HG03432 (cell line): ENCODE results near the gene ENKUR.

Source experiments
- ATAC-seq: cut with Tn5 transposase; IDR thresholded peaks from one replicate; pipeline ENCODE4 v1.9.1; 2021; ENCODE audit warnings: mild to moderate bottlenecking, moderate library complexity; ENCODE audit not compliant: unreplicated experiment

The ENKUR gene

DNA sequence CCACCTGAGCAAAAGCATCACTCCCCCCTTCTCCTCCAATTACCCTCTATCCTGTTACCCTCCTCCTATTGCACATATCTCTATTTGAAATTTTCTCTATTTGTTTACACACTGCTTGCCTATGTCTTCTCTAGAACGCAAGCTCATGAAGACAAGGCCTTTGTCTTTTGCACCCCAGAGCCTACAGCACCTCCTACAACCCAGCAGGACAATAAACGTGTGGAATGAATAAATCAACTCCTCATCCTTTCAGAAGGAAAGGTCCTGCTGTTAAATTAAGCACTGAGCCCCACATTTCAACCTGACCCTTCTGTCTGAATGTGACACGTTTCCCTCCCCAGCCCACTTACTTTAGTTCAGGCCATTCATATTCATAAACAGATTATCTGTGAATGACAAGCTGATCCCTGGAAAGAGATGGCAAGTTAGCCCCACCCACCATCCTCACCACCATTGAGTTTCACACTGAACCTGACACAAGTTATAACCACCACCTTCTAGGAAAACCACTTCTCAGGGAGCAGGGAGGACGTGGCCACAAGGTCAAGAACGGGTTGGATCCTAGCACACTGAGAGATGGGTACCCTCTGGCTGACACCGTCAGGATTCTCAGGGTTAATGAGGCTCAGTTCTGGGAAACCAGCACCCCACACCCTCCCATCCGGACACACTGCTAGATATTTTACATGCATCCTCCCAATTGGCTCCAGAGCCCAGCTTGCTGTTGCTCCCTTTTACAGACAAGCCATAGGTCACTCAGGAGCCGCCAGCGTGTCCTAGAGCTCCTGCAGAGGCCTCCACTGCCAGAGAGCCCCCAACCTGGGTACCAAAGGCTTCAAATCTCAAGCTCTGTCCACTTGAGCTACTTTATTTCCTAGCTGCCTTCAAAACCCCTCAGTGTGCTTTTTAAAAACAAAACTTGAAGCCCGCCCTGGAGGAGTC lies 64.5 kb downstream of the ENKUR start:
- ATAC-seq: no peak

DNA sequence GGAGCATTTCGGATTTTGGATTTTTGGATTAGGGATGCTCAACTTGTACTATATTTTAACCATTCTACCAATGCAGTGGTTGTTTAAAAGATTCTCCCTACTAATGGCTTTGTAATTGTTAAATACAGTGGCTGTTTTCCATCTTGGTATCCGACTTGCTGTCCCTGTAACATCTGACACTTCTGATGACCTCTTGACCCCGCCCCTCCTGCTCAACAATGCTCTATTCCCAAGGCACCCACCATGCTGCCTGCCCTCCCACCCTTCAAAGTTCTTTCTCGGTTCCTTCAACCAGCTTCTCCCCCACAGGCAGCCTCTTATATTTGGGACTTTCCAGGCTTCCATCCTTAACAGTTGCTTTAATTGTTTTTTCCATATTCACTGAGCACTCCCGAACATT lies 65.5 kb downstream of the ENKUR start:
- ATAC-seq: no peak

DNA sequence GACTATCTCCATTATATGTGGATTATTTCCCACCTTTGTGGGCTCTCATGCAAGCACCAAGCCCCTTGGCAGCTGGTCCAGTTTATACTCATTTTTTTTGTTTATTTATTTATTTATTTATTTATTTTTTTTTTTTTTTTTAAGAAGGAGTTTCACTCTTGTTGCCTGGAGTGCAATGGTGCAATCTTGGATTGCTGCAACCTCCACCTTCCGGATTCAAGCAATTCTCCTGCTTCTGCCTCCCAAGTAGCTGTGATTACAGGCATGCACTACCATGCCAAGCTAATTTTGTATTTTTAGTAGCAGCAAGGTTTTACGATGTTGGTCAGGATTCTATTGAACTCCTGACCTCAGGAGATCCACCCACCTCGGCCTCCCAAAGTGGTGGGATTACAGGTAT lies 66.3 kb downstream of the ENKUR start:
- no peak for ATAC-seq

DNA sequence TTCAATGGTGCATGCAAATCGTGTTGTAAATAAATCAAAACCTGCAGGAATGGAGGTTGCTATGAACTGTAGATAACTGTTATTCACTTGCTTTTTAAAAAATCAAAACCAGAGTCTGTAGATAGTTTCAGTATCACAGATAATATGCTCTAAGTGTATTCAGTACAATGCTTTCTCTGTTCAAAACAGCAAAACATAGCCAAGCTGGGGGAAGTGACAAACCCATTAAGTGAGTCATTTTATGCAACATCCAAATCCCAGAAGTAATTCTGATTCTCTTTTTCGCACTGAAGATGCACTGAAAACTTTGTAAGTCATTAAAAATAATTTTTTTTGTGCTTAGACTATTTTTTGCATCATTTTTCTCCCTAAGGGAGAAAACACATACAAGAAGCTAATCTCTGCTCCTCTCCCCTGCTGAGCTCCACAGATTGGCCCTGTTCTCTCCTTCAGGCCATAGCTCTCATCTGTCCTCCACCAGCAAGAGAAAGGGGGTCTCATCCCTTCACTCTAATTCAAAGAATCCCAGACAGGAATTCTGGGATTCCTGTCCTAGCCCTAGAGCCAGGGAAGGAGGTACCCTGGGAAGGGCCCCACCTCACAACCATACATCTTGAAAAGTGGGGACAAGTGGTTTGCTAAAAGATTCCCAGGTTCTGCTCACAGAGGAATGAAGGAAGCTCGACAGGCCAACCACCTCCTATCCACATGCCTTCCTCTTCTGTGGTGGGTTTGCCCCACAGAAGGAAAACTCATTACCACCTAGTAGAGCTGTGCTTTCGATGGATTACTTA lies 68.5 kb downstream of the ENKUR start:
- peak; percentile 77 for ATAC-seq

DNA sequence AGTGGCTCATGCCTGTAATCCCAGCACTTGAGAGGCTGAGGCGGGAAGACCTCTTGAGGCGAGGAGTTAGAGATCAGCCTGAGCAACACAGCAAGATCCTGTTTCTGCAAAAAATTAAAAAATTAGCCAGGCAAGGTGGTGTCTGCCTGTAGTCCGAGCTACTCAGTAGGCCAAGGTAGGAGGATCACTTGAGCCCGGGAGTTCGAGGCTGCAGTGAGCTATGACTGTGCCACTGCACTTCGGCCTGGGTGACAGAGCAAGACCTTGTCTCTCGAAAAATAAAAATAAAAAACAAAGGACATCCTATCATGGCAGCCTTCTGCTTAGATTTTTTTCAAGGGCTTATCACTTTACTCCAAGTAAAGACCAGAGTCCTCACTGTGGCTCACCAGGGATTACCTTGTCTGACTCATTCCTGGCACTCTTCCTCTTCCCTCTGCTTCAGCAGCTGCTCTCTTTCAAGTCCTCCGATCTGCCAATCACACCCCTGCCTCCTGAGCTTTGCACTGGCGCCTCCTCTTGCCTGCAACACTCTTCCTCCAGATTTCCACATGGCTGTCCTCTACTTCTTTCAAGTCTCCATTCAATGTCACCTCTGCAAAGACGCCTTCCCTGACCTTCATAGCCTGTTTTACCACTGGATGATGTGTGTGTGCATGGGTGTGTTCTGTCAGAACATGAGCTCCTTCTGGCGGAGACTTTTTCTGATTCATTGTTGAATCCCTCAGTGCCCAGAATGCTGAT lies 71.3 kb downstream of the ENKUR start:
- no peak for ATAC-seq

DNA sequence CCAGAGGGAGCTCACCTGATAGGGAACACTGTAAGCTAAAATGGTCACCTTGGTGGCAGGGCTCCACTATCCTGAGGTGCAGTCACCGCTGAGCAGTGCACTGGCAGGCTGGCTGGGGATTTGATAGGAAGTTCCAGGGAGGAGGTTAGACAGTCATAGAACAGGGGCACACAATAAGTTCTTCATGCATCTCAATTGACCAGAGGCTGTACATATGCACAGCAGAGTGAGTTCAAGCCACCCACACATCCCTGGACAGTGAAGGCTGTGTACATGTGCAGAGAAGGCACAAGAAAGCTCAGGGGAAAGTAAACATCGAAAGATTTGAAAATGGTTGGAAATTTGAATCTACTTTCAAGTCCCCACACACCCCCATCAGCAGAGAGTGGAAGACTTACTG lies 77.4 kb downstream of the ENKUR start:
- ATAC-seq: no peak

DNA sequence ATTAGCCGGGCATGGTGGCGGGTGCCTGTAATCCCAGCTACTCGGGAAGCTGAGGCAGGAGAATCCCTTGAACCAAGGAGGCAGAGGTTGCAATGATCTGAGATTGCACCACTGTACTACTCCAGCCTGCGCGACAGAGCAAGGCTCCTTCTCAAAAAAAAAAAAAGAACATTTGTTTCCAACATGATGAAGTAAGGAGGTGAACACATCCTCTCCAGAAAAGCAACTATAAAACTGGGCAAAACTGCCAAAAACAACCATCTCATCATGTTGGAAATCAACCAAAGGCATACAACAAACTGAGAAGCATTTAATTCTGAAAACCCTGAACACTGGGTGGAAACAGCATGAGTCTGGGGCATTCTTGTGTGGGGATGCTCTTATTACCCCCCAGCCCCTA lies 77.9 kb downstream of the ENKUR start:
- ATAC-seq: no peak

DNA sequence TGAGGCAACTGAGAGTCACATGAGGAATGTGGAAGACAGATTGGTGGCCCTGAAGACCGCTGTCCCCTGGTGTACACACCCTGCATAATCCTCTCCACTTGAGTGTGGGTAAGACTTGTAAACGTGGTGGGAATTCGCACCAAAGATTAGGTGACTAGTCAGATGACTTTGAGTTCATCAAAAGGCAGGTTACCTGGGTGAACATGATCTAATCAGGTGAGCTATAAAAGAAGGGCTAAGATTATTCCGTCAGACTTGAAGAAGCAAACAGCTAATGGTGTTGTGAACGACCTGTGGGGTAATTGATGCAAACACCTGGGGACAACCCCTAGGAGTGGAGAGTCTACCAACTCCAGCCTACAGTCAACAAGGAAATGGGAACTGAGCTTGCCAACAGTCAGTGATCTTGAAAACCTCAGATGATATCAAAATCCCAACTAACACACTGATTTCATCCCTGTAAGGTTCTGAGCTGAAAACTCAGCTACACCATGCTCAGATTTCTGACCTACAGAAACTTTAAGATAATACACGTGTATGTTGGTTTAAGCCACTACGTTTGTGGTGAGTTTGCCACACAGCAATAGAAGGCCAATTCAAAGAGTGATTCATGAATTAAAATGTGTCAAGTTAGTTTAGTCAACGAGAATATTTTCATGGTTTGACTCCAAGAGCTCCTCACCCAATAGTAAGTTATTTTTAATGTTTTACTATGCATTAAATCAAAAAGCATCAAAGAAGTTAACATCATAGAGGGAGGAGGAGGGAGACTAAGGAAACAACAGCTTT lies 80.3 kb downstream of the ENKUR start:
- ATAC-seq: no peak
